GM12874 (cell line): ENCODE results near the gene SCT.

Experiments used
- TF ChIP-seq, protein P1 (sequence below): IDR thresholded peaks from 2 replicates; pipeline ENCODE4 v1.5.1; 2011; ENCODE audit warnings: low read depth, mild to moderate bottlenecking, control low read depth, low read length, moderate library complexity; ENCODE audit not compliant: insufficient read depth

SCT gene

DNA sequence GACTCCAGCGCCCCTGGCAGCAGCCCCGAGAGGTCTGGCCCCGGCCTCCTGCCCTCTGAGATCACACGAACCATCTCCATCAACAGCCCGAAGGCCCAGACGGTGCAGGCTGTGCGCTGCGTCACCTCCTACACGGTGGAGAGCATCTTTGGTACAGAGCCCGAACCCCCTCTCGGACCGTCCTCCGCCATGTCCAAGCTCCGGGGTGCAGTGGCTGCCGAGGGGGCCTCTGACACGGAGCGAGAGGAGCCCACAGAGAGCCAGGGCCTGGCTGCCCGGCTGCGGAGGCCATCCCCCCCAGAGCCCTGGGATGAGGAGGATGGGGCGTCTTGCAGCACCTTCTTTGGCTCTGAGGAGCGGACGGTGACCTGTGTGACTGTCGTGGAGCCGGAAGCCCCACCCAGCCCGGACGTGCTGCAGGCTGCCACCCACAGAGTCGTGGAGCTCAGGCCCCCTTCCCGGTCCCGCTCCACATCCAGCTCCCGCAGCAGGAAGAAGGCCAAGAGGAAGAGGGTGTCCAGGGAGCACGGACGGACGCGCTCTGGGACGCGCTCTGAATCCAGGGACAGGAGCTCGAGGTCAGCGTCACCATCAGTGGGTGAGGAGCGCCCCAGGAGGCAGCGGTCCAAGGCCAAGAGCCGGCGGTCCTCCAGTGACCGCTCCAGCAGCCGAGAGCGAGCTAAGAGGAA, 18.9 kb downstream of the SCT start:
- TF ChIP-seq, protein P1, sequence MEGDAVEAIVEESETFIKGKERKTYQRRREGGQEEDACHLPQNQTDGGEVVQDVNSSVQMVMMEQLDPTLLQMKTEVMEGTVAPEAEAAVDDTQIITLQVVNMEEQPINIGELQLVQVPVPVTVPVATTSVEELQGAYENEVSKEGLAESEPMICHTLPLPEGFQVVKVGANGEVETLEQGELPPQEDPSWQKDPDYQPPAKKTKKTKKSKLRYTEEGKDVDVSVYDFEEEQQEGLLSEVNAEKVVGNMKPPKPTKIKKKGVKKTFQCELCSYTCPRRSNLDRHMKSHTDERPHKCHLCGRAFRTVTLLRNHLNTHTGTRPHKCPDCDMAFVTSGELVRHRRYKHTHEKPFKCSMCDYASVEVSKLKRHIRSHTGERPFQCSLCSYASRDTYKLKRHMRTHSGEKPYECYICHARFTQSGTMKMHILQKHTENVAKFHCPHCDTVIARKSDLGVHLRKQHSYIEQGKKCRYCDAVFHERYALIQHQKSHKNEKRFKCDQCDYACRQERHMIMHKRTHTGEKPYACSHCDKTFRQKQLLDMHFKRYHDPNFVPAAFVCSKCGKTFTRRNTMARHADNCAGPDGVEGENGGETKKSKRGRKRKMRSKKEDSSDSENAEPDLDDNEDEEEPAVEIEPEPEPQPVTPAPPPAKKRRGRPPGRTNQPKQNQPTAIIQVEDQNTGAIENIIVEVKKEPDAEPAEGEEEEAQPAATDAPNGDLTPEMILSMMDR: no peak

DNA sequence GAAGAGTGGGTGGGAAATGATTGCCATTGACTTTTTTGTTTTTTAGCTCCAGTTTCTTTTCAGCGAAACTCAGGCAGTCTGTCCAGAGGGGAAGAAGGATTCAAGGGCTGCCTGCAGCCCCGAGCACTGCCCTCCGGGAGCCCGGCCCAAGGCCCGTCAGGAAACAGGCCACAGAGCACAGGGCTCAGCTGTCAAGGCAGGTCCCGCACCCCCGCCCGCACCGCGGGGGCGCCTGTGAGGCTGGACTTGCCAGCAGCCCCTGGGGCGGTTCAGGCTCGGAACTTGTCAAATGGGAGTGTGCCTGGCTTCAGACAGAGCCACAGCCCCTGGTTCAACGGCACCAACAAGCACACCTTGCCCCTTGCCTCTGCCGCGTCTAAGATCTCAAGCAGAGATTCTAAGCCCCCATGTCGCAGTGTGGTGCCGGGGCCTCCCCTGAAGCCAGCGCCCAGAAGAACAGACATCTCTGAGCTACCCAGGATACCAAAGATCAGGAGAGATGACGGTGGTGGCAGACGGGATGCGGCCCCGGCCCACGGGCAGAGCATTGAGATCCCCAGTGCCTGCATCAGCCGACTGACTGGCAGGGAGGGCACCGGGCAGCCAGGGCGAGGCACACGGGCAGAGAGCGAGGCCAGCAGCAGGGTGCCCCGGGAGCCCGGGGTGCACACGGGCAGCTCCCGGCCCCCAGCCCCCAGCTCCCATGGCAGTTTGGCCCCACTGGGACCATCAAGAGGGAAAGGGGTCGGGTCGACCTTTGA, 19.8 kb downstream of the SCT start:
- TF ChIP-seq, protein P1: no peak

DNA sequence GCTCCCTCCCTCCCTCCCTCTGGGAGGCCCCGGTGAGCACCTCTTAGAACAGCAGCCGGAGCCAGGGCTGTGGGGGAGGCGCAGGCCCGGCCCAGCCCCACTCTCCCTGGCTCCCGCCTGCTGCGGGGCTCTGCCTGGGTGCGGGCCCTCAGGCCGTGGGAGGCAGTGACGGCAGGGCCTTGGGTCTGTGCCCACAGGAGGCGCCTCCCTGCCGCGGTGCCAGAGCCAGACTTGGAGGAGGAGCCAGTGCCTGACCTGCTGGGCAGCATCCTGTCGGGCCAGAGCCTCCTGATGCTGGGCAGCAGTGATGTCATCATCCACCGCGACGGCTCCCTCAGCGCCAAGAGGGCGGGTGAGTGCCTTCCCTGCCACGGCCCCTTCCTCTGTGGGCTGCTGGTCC, 20.7 kb downstream of the SCT start:
- TF ChIP-seq, protein P1: no peak

DNA sequence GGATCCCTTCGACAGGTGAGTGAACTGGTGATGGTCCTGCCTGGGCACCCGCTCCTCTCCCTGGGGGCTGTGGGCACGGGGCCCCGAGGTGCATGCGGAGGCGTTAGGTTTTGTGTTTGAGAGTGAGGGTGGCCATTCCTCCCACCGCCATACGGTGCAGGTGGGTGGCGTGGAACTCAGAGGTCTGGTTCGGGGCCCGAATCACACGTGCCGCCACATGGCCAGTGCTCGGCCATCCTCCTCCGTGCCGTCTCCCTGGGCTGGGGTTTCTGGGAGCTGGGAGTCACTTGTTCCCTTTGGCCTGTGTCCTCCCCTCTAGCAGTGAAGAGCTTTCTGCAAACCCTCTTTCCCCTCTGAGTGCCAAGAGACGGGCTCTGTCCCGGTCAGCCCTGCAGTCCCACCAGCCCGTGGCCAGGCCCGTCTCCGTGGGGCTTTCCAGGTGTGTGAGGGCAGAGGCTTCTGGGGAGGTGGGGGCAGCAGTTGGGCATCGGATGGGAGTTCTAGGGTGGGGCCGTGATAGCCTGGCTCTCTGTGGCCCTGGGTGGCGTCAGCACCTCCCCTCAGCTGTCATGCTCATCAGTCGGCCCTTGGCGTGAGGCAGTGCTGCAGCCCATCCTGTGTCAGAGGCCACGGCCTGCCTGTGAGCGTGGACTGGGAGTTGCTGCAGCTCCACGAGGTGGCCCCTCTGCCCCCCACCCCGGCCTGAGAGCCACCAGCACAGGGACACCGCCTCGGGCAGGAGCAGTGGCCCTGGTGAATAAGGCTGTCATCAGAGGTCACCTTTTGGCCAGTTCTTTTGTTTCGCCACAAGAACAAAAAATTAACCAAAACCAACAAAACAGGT, 21.5 kb downstream of the SCT start:
- TF ChIP-seq, protein P1: no peak

DNA sequence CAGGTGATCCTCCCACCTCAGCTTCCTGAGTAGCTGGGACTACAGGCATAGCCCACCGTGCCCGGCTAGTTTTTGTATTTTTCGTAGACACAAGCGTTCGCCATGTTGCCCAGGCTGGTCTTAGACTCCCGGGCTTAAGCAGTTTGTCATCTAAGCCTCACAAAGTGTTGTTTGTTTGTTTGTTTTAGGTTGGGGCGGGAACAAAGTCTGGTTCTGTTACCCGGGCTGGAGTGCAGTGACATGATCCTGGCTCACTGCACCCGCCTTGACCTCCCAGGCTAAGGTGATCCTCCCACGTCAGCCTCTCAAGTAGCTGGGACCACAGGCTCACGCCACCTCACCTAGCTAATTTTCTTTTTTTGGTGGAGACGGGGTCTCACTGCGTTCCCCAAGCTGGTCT, 23.8 kb downstream of the SCT start:
- TF ChIP-seq, protein P1: no peak

DNA sequence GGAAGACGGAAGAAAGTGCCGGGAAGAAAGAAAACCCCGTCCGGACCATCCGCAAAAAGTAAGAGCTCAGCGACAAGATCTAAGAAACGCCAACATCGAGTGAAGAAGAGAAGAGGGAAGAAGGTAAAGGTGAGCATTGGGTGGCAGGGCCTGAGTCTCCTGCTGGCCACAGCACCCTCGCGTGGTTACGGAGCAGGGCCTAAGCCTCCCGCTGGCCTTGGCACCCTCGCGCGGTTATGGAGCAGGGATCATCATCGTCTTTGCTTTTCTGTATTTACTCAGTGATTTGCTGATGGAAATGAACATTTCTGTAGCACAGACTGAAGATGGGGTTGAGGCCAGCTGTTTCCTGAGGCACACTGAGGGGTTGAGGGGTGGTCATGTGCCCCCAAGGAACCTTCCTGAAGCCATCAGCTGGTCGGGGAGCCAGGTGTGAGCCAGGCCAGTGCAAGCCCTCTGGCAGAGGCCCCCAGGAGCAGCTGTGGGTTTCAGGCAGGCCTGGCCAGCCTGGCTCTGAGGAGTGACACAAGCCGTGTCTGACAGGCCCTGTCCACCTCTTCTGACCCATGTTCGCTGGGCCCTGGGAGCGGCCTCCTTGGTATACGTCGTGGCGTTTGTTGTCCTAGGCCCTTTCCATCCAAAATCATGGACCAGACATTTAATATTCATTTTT, 25.3 kb downstream of the SCT start:
- TF ChIP-seq, protein P1: no peak
